RWPE2 (cell line): Measurements from ENCODE around the gene DRD1.

Experiments used
- ATAC-seq: fragments of 200-7000 bp; cut with Tn5 transposase; 3 replicates; pipeline ENCODE4 v1.9.1; 2021; ENCODE audit warnings: low read depth
- DNase-seq: peaks from one replicate; pipeline ENCODE4 v3.0.0-alpha.2; 2020; ENCODE audit warnings: low spot score
- H3K27ac ChIP-seq: fragments of 450-650 bp; 2 replicates; pipeline ENCODE4 v1.5.1; 2017; ENCODE audit warnings: mild to moderate bottlenecking; ENCODE audit not compliant: poor library complexity, severe bottlenecking
- H3K27me3 ChIP-seq: fragments of 250-450 bp; sonication (Bioruptor Pico); 2 replicates; pipeline ENCODE4 v1.5.1; 2021; ENCODE audit warnings: mild to moderate bottlenecking, moderate library complexity; ENCODE audit not compliant: insufficient read depth, poor library complexity, severe bottlenecking
- H3K36me3 ChIP-seq: fragments of 250-450 bp; sonication (Bioruptor Pico); 2 replicates; pipeline ENCODE4 v1.5.1; 2020; ENCODE audit warnings: low read depth, mild to moderate bottlenecking, moderate library complexity
- H3K4me1 ChIP-seq: fragments of 250-450 bp; sonication (Bioruptor Pico); 2 replicates; pipeline ENCODE4 v1.5.1; 2021; ENCODE audit warnings: mild to moderate bottlenecking, moderate library complexity; ENCODE audit not compliant: insufficient read depth, poor library complexity, severe bottlenecking
- H3K4me3 ChIP-seq: fragments of 250-450 bp; sonication (Bioruptor Pico); 2 replicates; pipeline ENCODE4 v1.5.1; 2021; ENCODE audit warnings: mild to moderate bottlenecking, moderate library complexity; ENCODE audit not compliant: severe bottlenecking
- H3K9me3 ChIP-seq: fragments of 250-450 bp; sonication (Bioruptor Pico); 2 replicates; pipeline ENCODE4 v1.5.1; 2021; ENCODE audit warnings: mild to moderate bottlenecking, moderate library complexity; ENCODE audit not compliant: severe bottlenecking
- TF ChIP-seq, protein P1 (sequence below): fragments of 450-650 bp; IDR thresholded peaks from one replicate; pipeline ENCODE4 v1.5.1; 2017; ENCODE audit warnings: mild to moderate bottlenecking, moderate library complexity; ENCODE audit not compliant: poor library complexity, severe bottlenecking

The DRD1 gene

DNA sequence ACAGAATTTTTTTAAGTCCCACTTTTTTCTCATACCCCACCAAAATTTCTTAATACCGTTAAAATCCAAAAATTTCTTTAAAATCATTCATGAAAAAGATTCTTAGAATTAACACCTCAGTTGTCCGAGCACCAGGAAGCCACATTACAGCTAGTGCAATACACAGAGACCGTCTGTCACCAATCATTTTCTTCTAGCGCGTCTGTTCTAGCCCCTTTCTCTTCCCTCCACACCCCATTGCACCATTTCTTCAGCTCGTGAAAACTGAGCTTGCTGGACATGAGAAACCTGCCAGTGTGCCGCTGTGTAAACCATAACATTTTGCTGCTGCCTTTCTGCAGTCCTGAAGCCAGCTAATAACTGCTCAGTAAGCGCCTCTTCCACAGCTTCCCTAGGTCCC, 39.4 kb upstream of the DRD1 start:
- H3K27ac ChIP-seq = no peak overlapping the region
- DNase-seq (no peak), ATAC-seq (no peak)
- peaks cover 82% of the 10 kb centered on the region for H3K36me3 ChIP-seq
- TF ChIP-seq, protein P1, sequence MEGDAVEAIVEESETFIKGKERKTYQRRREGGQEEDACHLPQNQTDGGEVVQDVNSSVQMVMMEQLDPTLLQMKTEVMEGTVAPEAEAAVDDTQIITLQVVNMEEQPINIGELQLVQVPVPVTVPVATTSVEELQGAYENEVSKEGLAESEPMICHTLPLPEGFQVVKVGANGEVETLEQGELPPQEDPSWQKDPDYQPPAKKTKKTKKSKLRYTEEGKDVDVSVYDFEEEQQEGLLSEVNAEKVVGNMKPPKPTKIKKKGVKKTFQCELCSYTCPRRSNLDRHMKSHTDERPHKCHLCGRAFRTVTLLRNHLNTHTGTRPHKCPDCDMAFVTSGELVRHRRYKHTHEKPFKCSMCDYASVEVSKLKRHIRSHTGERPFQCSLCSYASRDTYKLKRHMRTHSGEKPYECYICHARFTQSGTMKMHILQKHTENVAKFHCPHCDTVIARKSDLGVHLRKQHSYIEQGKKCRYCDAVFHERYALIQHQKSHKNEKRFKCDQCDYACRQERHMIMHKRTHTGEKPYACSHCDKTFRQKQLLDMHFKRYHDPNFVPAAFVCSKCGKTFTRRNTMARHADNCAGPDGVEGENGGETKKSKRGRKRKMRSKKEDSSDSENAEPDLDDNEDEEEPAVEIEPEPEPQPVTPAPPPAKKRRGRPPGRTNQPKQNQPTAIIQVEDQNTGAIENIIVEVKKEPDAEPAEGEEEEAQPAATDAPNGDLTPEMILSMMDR = no peak
- H3K27me3 ChIP-seq = no peaks in the 10 kb centered on the region
- no peaks in the 10 kb centered on the region for H3K9me3 ChIP-seq
- H3K4me3 ChIP-seq = no peak overlapping the region
- H3K4me1 ChIP-seq = peaks cover 7% of the 10 kb centered on the region

DNA sequence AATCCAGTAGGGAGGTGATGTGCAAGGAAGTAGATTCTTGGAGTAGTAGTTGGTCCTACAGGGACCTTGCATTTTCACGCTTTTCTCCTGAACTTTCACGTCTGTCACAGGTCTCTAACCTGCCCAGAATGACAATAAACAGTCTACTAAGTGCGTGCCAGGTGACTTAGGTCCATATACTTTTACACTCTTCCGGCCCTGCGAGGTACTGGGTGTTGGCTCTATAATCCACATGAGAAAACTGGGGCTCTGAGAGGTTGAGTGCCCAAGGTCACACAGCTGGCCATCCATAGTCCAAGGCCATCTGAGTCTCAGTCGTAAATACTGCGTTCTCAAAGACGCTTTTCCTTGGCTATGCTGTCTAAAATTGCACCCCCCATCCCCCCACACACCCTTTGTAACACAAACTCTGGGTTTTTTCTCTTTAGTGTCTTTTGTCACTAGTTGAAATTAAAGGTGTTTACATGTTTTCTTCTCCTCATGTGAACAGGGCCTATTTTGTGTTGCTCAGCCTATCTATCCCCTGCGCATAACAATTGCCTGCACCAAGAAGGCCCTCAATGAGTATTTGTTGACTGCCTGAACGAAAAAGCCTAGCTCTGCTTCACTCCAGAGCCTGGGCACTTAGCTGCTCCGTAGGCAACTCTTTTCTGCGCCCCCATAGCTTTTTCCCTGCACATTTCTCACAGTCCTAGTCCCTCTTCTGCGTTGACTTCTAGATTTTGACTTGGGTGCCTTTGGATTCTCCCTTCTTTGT, 35.3 kb upstream of the DRD1 start:
- no peak for DNase-seq
- H3K36me3 ChIP-seq = peaks cover 47% of the 10 kb centered on the region
- peak overlapping the region; percentile 52 for H3K27ac ChIP-seq
- TF ChIP-seq, protein P1 = no peak
- no peaks in the 10 kb centered on the region for H3K9me3 ChIP-seq
- H3K4me1 ChIP-seq = peaks cover 21% of the 10 kb centered on the region
- no peaks in the 10 kb centered on the region for H3K27me3 ChIP-seq
- peak overlapping the region; percentile 88 for H3K4me3 ChIP-seq
- 0 out of 3 replicates have a peak, but pooled peaks have one; percentile 11 for ATAC-seq

DNA sequence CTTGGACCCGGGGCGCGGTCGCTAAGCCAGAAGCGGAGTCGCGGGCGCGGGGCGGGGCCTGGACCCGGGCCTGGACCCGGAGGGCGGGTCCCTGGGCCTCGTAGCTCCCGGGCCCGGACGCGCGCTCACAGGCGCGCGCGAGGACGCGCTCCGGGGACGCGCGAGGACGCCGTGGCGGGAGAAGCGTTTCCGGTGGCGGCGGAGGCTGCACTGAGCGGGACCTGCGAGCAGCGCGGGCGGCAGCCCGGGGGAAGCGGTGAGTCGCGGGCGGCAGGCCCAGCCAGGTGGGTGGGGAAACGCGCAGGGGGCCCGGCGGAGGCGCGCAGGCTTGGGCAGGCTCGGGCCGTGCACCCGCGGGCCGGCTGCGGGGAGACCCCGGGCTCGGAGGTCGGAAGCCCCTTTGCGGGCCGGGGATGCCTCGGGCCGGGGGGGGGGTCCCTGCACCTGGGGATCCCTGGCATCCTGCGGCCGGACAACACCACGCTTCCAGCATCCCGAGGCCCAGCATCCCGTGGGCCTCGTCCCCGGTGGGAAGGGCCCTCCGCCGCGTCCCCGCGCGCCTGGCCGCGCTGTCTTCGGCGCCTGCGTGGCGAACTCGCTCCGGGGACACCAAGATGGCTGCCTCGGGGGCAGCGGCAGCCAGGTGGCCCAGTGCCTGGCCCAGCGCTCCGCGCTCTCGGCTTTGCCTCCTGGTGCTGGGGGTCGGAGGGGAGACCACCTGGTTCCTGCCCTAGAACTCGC, 34.6 kb upstream of the DRD1 start, which contains the start of gene SFXN1:
Gene SFXN1, plus strand, starts transcription at position 177 of the 741 bp plus-strand sequence. CDS start 13,544 bp downstream, outside the sequence.
- DNase-seq = peak; percentile 75
- Histone ChIP-seq H3K4me1 (peaks cover 21% of the 10 kb centered on the region), H3K4me3 (peak within 1 kb of the TSS; percentile 88)

GRCh38 chr5:175478008-175478383, 34.0 kb upstream of the DRD1 start:
- DNase-seq (no peak), ATAC-seq (no peak; the same call in 2 of the 3 replicates)
- Histone ChIP-seq H3K27me3 (no peaks in the 10 kb centered on the region), H3K36me3 (peaks cover 34% of the 10 kb centered on the region), H3K27ac (peak overlapping the region; percentile 52), H3K4me1 (peaks cover 21% of the 10 kb centered on the region), H3K9me3 (no peaks in the 10 kb centered on the region), H3K4me3 (peak overlapping the region; percentile 88)
- TF ChIP-seq, protein P1 = no peak

More for the DNA sequence above, 34.6 kb upstream of the DRD1 start, which contains the start of gene SFXN1:
- peak; percentile 83 for ATAC-seq
- TF ChIP-seq, protein P1 = no peak
- H3K27ac ChIP-seq = peak within 1 kb of the TSS; percentile 52
- H3K9me3 ChIP-seq = no peaks in the 10 kb centered on the region
- peaks cover 39% of the 10 kb centered on the region for H3K36me3 ChIP-seq
- no peaks in the 10 kb centered on the region for H3K27me3 ChIP-seq
